GM13976 (cell line): ENCODE measurements around the gene AP2A2.

Experiments
- DNase-seq: peaks from one replicate; pipeline ENCODE4 v3.0.0; 2012; ENCODE audit warnings: low spot score
- in situ Hi-C: fragments of 300-500 bp; cut with MboI; formaldehyde crosslinking; loops from one replicate; pipeline ENCODE4 v1.12.0; 2022; ENCODE audit warnings: low sequenced_read_pairs, mixed read lengths, inconsistent platforms; ENCODE audit not compliant: unreplicated experiment
- TF ChIP-seq, protein P1 (sequence below): IDR thresholded peaks from 2 replicates; pipeline ENCODE4 v1.5.1; 2012; ENCODE audit warnings: borderline replicate concordance, mild to moderate bottlenecking; ENCODE audit not compliant: insufficient read depth; ENCODE audit errors: extremely low read depth, missing control alignments, control extremely low read depth

AP2A2 gene

DNA sequence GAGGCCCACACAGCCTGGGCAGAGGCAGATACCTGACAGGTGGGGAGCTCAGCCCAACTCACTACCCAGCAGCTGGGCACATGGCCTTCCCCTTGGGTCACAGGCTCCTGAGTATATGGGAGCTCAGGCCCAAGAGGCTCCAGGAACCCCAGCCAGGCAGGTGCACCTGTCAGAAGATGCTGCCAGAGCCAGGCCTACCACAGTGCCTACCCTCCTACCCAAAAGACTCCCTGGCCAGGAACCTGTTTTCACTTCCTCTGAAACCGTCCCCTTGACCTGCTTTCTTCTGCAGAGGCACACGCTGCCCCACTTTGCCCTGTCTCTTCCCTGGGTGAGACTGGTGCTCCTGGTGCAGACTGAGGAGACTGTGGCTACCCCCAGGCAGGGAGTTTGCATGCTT lies 18.0 kb upstream of the AP2A2 start:
- in situ Hi-C loops = no loop called here
- TF ChIP-seq, protein P1, sequence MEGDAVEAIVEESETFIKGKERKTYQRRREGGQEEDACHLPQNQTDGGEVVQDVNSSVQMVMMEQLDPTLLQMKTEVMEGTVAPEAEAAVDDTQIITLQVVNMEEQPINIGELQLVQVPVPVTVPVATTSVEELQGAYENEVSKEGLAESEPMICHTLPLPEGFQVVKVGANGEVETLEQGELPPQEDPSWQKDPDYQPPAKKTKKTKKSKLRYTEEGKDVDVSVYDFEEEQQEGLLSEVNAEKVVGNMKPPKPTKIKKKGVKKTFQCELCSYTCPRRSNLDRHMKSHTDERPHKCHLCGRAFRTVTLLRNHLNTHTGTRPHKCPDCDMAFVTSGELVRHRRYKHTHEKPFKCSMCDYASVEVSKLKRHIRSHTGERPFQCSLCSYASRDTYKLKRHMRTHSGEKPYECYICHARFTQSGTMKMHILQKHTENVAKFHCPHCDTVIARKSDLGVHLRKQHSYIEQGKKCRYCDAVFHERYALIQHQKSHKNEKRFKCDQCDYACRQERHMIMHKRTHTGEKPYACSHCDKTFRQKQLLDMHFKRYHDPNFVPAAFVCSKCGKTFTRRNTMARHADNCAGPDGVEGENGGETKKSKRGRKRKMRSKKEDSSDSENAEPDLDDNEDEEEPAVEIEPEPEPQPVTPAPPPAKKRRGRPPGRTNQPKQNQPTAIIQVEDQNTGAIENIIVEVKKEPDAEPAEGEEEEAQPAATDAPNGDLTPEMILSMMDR = no peak
- DNase-seq = no peak

DNA sequence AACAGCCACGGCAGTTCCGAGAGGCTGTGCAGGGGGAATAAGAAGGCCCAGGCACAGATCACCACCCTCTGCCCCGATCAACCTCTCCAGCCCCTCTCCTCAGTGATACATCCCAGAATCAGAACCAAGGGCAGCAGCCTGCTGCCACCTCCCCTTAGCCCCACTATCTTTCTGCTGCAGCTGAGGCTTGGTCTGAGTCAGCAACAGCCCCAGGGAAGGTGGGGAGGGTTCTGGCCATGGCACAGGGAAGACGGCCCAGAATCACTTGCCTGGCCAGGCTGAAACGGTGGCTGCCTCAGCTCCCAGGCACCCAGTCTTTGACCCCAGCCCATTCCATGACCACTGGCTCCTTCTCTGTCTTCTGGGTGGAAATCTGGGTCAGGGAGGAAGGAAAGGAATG lies 17.4 kb upstream of the AP2A2 start:
- TF ChIP-seq, protein P1 = no peak
- DNase-seq = no peak
- in situ Hi-C loops = no loop called here

DNA sequence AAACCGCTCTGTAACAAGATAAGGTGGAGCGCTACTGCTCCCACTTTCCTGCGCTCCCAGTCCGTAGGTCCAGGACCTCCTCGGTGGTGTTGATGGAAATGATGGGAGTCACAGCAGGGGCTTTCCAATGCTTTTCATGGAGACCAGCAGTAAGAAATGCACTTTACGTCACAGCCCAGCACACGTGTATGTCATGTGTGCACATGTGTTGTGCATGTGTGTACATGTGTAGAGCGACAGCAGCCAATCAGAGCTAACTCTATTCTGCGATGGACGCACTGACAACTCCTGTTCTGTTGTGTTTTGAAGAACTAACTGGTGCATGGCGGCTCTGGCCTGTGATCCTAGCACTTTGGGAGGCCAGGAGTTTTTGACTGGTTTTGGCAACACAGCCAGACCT lies 16.3 kb upstream of the AP2A2 start:
- TF ChIP-seq, protein P1 = no peak
- in situ Hi-C loops = no loop called here
- DNase-seq = no peak

DNA sequence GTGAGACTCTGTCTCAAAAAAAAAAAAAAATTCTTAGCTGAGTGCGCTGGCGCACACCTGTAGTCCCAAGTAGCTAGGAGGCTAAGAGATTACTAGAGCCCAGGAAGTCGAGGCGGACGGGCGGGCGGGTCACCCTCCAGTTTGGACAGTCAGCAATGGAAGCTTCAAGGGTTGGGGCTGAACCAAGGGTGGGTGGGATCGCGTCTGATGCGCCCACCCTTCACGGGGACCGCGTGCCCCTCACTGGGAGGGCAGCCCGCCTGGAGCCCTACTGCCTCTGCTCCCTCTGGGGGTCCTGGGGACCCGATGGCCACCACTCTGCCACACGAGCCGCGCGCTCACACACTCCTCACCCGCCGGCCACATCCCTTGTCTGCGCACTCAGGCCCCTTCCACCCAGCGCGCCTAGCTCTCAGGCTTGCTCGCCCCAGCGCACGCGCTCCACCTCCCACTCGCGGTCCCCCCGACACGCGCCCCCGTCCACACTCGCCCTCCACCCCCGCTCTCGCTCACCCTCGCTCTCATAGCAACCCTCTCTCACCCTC lies 15.6 kb upstream of the AP2A2 start:
- in situ Hi-C loops = no loop called here
- TF ChIP-seq, protein P1 = no peak

DNA sequence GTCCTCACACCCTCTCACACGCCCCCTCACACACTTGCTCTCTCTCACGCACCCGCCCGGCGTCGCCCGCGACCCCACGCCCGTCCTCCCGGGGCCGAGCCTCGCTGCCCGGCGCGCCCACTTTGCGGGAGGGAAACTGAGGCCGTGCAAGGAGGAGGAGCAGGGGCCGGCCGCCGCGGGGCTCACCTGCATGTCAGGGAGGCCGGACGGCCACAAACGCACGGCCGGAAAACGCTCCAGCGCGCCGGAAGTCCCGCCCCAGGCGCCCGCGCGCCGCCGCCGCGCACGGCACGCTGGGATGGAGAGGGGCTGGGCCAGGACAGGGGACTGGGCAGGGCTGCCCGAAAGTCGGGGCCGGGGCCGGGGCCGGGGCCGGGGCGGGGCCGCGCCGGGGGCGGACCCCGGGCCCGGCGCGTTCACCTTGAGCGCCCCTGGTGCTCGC lies 15.1 kb upstream of the AP2A2 start, which contains the start of gene CHID1:
TSS of gene CHID1 (minus strand) at position 222 of the 442 bp plus-strand sequence. CDS start 5,994 bp downstream, outside the sequence.
- in situ Hi-C loops = no loop called here

More for the DNA sequence above, 15.6 kb upstream of the AP2A2 start:
- DNase-seq = no peak

DNA sequence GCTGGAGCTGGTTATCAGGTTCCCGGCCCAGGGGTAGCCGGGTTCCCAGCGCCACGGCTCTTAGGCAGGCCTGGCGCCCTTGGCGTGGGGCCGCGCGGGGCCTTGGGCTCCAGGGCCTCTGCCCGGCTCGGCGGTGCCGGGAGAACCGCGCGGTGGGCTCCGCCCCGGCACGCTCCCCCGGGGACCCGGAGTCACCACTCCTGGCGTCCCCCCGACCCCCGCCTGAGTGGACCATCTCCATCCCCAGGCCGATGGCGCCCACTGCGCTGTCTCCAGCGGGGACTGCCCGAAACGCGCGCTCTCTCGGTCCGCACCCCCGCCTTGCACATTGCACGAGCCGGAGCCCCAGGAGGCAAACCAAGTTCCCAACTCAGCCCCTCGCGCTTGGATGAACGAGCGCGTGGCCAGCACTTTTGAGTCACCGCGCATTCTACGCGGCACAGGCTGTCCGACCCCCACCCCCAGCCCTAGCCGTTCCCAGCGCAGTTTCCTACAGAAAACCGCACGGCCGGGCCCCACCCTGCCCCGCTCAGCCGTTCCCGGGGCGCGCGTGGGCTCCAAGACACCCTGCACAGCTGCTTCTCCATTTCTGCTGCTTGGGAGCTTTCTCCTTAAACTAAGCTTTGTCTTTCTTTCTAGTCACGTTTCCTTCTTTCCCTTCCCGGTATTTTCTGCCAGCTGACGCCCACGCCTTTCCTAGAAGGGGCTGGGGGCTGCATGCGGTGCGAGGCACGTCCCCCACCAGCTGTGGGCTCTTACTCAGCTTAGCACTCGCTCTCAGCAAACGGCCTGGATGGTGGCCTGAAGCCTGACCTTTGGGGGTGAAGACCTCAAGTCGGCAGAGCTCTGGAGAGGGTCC lies 14.4 kb upstream of the AP2A2 start:
- peak; percentile 72 for DNase-seq
- in situ Hi-C loops = no loop called here
- TF ChIP-seq, protein P1 = peak; percentile 9

More for the DNA sequence above, 15.1 kb upstream of the AP2A2 start, which contains the start of gene CHID1:
- peak; percentile 99 for DNase-seq
- TF ChIP-seq, protein P1 = no peak
